H9 (cell line): Measurements from ENCODE around the gene KCNN2. TPM values are rescaled to one million over a fixed set of nuclear protein-coding genes. Genes with fewer than 3 reads are reported as not detected.

Source experiments
- DNase-seq: peaks from one replicate; pipeline ENCODE4 v3.0.0-alpha.2; 2017
- H2AFZ ChIP-seq: one replicate; pipeline ENCODE4 v1.6.1; 2013; ENCODE audit warnings: mild to moderate bottlenecking, low read length, control low read depth, moderate library complexity
- H2AK5ac ChIP-seq: 2 replicates; pipeline ENCODE4 v1.6.1; 2013; ENCODE audit warnings: low read length, control low read depth, mixed read lengths; ENCODE audit not compliant: insufficient read length
- H2BK120ac ChIP-seq: one replicate; pipeline ENCODE4 v1.6.1; 2013; ENCODE audit warnings: low read depth, mild to moderate bottlenecking, low read length, control low read depth, inconsistent platforms; ENCODE audit not compliant: poor library complexity, severe bottlenecking
- H2BK12ac ChIP-seq: 2 replicates; pipeline ENCODE4 v1.6.1; 2013; ENCODE audit warnings: low read length, control low read depth, mixed read lengths, low read depth; ENCODE audit not compliant: insufficient read length
- H2BK15ac ChIP-seq: 2 replicates; pipeline ENCODE4 v1.6.1; 2013; ENCODE audit warnings: low read depth, low read length, control low read depth
- H2BK20ac ChIP-seq: one replicate; pipeline ENCODE4 v1.6.1; 2013; ENCODE audit warnings: low read depth, mild to moderate bottlenecking, low read length, control low read depth, inconsistent platforms; ENCODE audit not compliant: poor library complexity, severe bottlenecking
- H2BK5ac ChIP-seq: 2 replicates; pipeline ENCODE4 v1.6.1; 2013; ENCODE audit warnings: low read length, control low read depth, mixed read lengths; ENCODE audit not compliant: insufficient read length
- H3K14ac ChIP-seq: 2 replicates; pipeline ENCODE4 v1.6.1; 2013; ENCODE audit warnings: low read length, control low read depth; ENCODE audit not compliant: insufficient read depth
- H3K18ac ChIP-seq: 2 replicates; pipeline ENCODE4 v1.6.1; 2013; ENCODE audit warnings: low read depth, mild to moderate bottlenecking, mixed read lengths, low read length, control low read depth; ENCODE audit not compliant: insufficient read length
- H3K23ac ChIP-seq: 2 replicates; pipeline ENCODE4 v1.6.1; 2013; ENCODE audit warnings: low read length, control low read depth, mixed read lengths, low read depth; ENCODE audit not compliant: insufficient read length
- H3K23me2 ChIP-seq: 2 replicates; pipeline ENCODE4 v1.6.1; 2013; ENCODE audit warnings: low read depth, mild to moderate bottlenecking, mixed read lengths, low read length, control low read depth; ENCODE audit not compliant: insufficient read length, poor library complexity, severe bottlenecking
- H3K27ac ChIP-seq: 2 replicates; pipeline ENCODE4 v1.5.1; 2013; ENCODE audit warnings: low read length, control low read depth, mixed read lengths, low read depth; ENCODE audit not compliant: insufficient read length
- H3K27me3 ChIP-seq: 2 replicates; pipeline ENCODE4 v1.6.1; 2013; ENCODE audit warnings: low read length, control low read depth, inconsistent platforms; ENCODE audit not compliant: insufficient read depth
- H3K4ac ChIP-seq: 2 replicates; pipeline ENCODE4 v1.6.1; 2013; ENCODE audit warnings: low read depth, mild to moderate bottlenecking, control low read depth, inconsistent platforms, low read length, moderate library complexity
- H3K4me1 ChIP-seq: 2 replicates; pipeline ENCODE4 v1.6.1; 2013; ENCODE audit warnings: low read length, control low read depth, inconsistent platforms; ENCODE audit not compliant: insufficient read depth
- H3K4me2 ChIP-seq: 2 replicates; pipeline ENCODE4 v1.6.1; 2013; ENCODE audit warnings: low read length, control low read depth, mixed read lengths; ENCODE audit not compliant: insufficient read length, insufficient read depth
- H3K56ac ChIP-seq: 2 replicates; pipeline ENCODE4 v1.6.1; 2013; ENCODE audit warnings: low read depth, mild to moderate bottlenecking, mixed read lengths, low read length, control low read depth; ENCODE audit not compliant: insufficient read length
- H3K79me1 ChIP-seq: 2 replicates; pipeline ENCODE4 v1.6.1; 2013; ENCODE audit warnings: low read depth, mild to moderate bottlenecking, moderate library complexity, low read length, control low read depth, inconsistent platforms; ENCODE audit not compliant: insufficient read depth, poor library complexity, severe bottlenecking
- H3K79me2 ChIP-seq: 2 replicates; pipeline ENCODE4 v1.6.1; 2013; ENCODE audit warnings: low read length, control low read depth, inconsistent platforms; ENCODE audit not compliant: insufficient read depth
- H3K9ac ChIP-seq: 2 replicates; pipeline ENCODE4 v1.6.1; 2013; ENCODE audit warnings: low read length, control low read depth, mixed read lengths; ENCODE audit not compliant: insufficient read length; ENCODE audit errors: extremely low read depth
- H3K9me3 ChIP-seq: one replicate; pipeline ENCODE4 v1.6.1; 2013; ENCODE audit warnings: low read depth, low read length, inconsistent platforms; ENCODE audit not compliant: control insufficient read depth
- H3T11ph ChIP-seq: one replicate; pipeline ENCODE4 v1.6.1; 2013; ENCODE audit warnings: mild to moderate bottlenecking, low read length, control low read depth, inconsistent platforms
- H4K20me1 ChIP-seq: one replicate; pipeline ENCODE4 v1.6.1; 2013; ENCODE audit not compliant: control insufficient read depth, insufficient read length, insufficient read depth
- H4K5ac ChIP-seq: 2 replicates; pipeline ENCODE4 v1.6.1; 2013; ENCODE audit warnings: low read depth, mild to moderate bottlenecking, mixed read lengths, low read length, control low read depth; ENCODE audit not compliant: insufficient read length
- H4K8ac ChIP-seq: replicated peaks from 2 replicates; pipeline ENCODE4 v1.6.1; 2013; ENCODE audit warnings: low read length, control low read depth, mixed read lengths, low read depth; ENCODE audit not compliant: insufficient read length
- H4K91ac ChIP-seq: 2 replicates; pipeline ENCODE4 v1.6.1; 2013; ENCODE audit warnings: low read depth, mild to moderate bottlenecking, moderate library complexity, mixed read lengths, low read length, control low read depth; ENCODE audit not compliant: insufficient read length
- H3K27ac Mint-ChIP-seq, 3 experiments: 2 replicates in 2 of 3; 3 replicates in 1 of 3; pipeline ENCODE4 v1.8.0; 2020 to 2021; ENCODE audit warnings: mixed read lengths in 3 of 3, mild to moderate bottlenecking in 1 of 3, moderate library complexity in 1 of 3
- H3K27me3 Mint-ChIP-seq: 2 replicates; pipeline ENCODE4 v1.8.0; 2021; ENCODE audit warnings: low read depth, mild to moderate bottlenecking, moderate library complexity, mixed read lengths
- H3K36me3 Mint-ChIP-seq, 3 experiments: 2 replicates in 2 of 3; 3 replicates in 1 of 3; pipeline ENCODE4 v1.8.0; 2020 to 2021; ENCODE audit warnings: low read depth in 3 of 3, mixed read lengths in 3 of 3; ENCODE audit not compliant: insufficient read depth in 1 of 3
- H3K4me1 Mint-ChIP-seq, 2 experiments: 2 replicates each; pipeline ENCODE4 v1.8.0; 2020; ENCODE audit warnings: mixed read lengths in 2 of 2
- H3K4me3 Mint-ChIP-seq, 2 experiments: 2 replicates in 1 of 2; 3 replicates in 1 of 2; pipeline ENCODE4 v1.8.0; 2020 to 2021; ENCODE audit warnings: mild to moderate bottlenecking in 2 of 2, mixed read lengths in 2 of 2, moderate library complexity in 1 of 2
- H3K9me3 Mint-ChIP-seq, 2 experiments: 2 replicates in 1 of 2; 3 replicates in 1 of 2; pipeline ENCODE4 v1.8.0; 2020; ENCODE audit warnings: mild to moderate bottlenecking in 2 of 2, mixed read lengths in 2 of 2, moderate library complexity in 1 of 2
- CTCF ChIP-seq: fragments of 200-600 bp; sonication (generic); conservative IDR thresholded peaks from 3 replicates; pipeline ENCODE4 v1.8.0; 2021; ENCODE audit warnings: antibody characterized with exemption, mild to moderate bottlenecking
- WGBS: extraction: QIAGEN DNeasy Blood & Tissue Kit; methylation state at CpG from one replicate; pipeline ENCODE4 v1.1.7; 2013; ENCODE audit warnings: missing lambda C conversion rate, low lambda C conversion rate, mixed read lengths; ENCODE audit not compliant: insufficient read length; ENCODE audit errors: extremely low coverage; 5-methylcytosine and 5-hydroxymethylcytosine counted together
- total RNA-seq: library from RNA; stranded (reverse); gene quantifications from 2 replicates; pipeline ENCODE4 v1.2.1, GENCODE V29; 2021

Gene KCNN2
- total RNA-seq, 1 experiment from 2014 or later = 21.0 TPM

GRCh38 chr5:114477816-114478334 lies 116.0 kb downstream of the KCNN2 start:
- Histone ChIP-seq H4K5ac (no peak overlapping the region), H3K9me3 (no peaks in the 10 kb centered on the region), H2AK5ac (no peak overlapping the region), H3K14ac (no peak overlapping the region), H4K91ac (no peak overlapping the region), H3K56ac (no peak overlapping the region), H2BK5ac (no peak overlapping the region), H2AFZ (no peak overlapping the region), H2BK20ac (no peak overlapping the region), H3K23me2 (no peaks in the 10 kb centered on the region), H4K20me1 (no peaks in the 10 kb centered on the region), H3K4me1 (no peaks in the 10 kb centered on the region), H3K79me1 (no peaks in the 10 kb centered on the region), H3K27ac (no peak overlapping the region), H3K18ac (no peak overlapping the region), H3K4ac (no peak overlapping the region), H2BK15ac (no peak overlapping the region), H4K8ac (no peak overlapping the region), H3K9ac (no peak overlapping the region), H3K27me3 (no peaks in the 10 kb centered on the region), H3T11ph (no peak overlapping the region), H3K4me2 (no peak overlapping the region), H3K79me2 (no peaks in the 10 kb centered on the region), H2BK120ac (no peak overlapping the region), H3K23ac (no peak overlapping the region), H2BK12ac (no peak overlapping the region)
- TF ChIP-seq CTCF = no peak
- Mint-ChIP-seq H3K36me3 (peaks cover 27 to 61% (median 48%) of the 10 kb centered on the region in 3 experiments), H3K4me3 (no peak overlapping the region), H3K27me3 (no peaks in the 10 kb centered on the region), H3K27ac (peak overlapping the region in 1 of 3 experiments; percentile 5; a peak in 2 of 7 replicates), H3K4me1 (peaks cover 10 to 13% of the 10 kb centered on the region in 2 experiments), H3K9me3 (peaks cover 12 to 13% of the 10 kb centered on the region in 2 experiments)
- WGBS = no CpG with 5 or more reads among the region's 1 CpG
- no peak for DNase-seq
